NCI-H2107 treated with DMSO at 0.1 percent for 48 hours (cell line): ENCODE results near the gene MYBPHL.
A peak's percentile ranks its signal among the peaks of the same experiment; 100 is the strongest.

ENCODE experiments used
- DNase-seq: peaks from one replicate; lab custom pipeline; 2025; ENCODE audit not compliant: unreplicated experiment; lab: John Stamatoyannopoulos, UW

Gene MYBPHL

DNA sequence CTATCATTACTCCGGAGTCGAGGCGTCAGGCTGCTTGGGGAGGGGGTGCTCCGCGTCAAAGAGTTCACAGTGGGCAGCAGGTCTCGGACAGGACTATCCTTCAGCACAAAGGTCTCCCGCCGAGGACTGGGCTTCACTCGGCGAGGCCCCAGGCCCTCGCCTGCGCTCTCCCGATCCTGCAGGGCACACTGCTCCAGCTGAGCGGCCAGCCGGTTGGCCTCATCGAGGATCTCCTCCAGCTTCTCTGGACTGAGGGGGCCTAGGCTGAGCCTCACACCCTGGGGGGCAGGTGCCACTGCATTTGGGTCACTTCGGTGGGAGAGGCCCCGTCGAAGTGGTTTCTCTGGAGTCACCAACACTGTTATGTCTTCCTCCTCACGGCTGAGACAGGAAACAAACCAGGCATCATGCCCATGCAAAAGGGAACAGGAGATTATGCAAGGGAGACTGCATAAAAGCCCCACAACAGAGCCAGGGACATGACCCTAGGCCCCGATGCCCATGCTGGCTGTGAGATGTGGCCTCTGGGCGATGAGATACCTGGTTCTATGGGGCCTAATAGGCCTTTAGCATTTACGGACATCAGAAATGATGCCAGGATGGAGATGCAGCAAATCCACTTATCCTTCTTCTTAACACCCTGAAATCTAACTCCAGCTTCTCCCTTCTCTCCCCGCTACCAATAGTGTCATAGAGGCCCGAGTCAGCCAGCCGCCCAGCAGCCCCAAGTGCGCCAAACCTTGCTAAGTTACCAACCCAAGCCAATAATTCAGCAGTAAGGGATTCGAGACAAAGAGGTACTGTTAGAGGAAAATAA, 24.9 kb downstream of the MYBPHL start:
- peak; percentile 25 for DNase-seq

DNA sequence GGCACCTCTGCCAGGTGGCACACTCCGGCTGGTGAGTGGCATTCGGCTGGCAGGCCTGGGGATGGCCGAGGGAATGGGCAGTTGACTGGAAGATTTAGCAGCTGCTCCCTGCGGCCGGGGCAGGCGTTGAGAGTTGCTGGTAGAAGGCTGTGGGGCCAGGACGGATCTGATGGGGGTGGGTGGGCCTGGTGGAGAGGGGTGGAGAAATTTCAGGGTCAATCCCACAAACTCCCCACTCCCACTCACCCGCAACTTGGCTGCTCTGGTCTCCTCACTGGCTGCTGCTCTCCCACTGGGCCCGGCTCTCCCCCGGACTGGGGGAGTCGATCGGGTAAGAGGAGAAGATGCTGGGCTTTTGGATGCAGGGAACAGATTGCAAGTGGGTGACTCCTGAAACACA, 25.9 kb downstream of the MYBPHL start:
- DNase-seq = no peak

DNA sequence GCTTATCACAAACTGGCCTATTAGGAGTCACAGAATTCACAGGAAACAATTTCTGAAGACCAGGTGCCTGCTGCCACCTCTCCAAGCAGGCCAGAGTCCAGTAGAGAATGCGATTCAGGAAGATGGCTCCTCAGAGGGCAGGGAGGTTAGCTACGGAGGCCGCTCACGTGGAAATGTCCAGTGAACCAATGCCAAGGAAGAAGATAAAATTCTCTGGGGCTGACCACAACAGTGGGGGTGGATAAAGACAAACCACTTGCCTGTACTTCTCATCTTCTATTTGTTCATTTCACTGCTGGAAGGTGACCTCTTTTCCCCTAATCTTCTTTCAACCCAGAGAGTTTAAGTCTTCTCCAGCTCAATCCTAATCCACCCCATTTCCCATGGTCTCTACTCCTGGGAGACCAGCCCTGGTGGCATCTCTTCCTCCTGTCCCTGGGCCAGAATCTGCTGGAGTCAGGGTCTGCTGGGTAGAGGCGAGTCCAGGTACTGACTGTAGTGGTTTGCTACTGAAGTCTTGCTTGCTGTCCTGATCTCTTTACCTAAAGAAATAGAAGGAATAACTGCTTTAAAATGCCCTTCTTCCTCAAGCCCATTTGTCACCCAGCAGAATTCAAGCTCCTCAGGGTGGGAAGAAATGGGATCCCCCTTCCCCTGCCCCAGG, 27.1 kb downstream of the MYBPHL start:
- no peak for DNase-seq

DNA sequence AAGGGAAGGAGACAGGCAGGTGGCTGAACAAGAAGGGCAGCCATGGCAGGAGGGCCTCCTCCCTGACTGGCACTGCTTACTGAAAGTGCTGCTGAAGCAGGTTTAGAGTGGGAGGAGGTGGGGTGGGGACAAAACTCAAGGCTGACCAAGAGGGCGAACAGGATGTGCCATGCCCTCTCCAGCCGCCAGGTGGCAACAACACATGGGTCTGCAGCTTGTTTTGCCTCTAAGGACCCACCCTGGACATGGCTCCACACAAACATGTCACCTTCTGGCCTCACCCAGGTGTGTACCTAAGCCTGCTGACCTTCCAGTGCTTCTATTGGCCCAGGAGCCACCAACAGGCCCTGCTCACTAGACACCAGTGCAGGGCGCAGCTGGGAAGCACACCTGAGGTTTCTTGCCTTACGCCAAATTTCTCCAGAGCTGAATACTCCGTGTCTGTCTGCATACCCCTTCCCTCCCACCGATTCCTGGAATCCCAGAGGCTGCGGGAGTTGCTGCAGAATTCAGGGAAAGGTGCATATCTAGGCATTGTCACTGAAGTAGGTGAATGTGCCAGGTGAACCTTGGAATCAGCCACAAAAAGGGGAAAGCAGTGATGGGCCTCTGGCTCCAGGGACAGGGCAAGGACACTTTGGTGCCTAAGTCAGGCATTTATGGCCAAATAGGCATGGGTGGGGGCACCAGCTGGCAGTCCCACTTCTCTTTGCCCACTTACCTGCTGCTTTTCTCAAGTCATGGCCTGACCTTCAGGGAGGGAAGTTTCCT, 29.2 kb downstream of the MYBPHL start:
- peak; percentile 48 for DNase-seq

DNA sequence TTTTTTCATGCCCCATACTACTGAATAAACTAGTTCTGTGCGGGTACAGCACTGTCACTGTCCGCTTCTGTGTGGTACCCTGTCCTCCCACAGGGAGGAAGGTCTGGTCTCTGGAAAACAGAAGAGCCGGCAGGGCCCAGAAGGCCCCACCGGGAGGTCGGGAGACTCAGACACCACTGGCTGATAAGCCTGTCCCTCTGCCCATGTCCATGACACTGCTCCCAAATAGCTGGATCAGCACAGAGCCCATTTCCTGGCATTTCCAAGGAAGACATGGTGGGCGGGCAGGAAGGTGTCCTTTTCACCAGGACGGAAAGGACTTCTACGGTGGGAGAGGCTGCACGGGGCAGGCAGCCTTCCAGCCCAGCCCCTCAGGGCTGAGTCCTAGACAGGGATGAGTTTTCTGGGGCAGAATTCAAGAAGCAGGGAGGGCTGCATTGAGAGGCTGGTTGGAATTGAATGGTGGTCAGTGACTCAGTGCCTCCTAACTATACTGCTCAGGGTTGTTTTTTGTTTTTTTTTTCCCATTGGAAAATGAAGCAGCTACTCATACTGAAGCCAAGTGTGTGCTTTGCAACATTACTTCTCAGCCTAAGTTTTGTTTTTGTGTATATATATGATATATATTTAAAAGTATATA, 31.0 kb downstream of the MYBPHL start:
- DNase-seq = no peak

DNA sequence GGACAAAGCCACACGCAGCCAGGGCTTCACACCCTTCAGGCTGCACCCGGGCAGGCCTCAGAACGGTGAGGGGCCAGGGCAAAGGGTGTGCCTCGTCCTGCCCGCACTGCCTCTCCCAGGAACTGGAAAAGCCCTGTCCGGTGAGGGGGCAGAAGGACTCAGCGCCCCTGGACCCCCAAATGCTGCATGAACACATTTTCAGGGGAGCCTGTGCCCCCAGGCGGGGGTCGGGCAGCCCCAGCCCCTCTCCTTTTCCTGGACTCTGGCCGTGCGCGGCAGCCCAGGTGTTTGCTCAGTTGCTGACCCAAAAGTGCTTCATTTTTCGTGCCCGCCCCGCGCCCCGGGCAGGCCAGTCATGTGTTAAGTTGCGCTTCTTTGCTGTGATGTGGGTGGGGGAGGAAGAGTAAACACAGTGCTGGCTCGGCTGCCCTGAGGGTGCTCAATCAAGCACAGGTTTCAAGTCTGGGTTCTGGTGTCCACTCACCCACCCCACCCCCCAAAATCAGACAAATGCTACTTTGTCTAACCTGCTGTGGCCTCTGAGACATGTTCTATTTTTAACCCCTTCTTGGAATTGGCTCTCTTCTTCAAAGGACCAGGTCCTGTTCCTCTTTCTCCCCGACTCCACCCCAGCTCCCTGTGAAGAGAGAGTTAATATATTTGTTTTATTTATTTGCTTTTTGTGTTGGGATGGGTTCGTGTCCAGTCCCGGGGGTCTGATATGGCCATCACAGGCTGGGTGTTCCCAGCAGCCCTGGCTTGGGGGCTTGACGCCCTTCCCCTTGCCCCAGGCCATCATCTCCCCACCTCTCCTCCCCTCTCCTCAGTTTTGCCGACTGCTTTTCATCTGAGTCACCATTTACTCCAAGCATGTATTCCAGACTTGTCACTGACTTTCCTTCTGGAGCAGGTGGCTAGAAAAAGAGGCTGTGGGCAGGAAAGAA, 32.0 kb downstream of the MYBPHL start:
- no peak for DNase-seq

DNA sequence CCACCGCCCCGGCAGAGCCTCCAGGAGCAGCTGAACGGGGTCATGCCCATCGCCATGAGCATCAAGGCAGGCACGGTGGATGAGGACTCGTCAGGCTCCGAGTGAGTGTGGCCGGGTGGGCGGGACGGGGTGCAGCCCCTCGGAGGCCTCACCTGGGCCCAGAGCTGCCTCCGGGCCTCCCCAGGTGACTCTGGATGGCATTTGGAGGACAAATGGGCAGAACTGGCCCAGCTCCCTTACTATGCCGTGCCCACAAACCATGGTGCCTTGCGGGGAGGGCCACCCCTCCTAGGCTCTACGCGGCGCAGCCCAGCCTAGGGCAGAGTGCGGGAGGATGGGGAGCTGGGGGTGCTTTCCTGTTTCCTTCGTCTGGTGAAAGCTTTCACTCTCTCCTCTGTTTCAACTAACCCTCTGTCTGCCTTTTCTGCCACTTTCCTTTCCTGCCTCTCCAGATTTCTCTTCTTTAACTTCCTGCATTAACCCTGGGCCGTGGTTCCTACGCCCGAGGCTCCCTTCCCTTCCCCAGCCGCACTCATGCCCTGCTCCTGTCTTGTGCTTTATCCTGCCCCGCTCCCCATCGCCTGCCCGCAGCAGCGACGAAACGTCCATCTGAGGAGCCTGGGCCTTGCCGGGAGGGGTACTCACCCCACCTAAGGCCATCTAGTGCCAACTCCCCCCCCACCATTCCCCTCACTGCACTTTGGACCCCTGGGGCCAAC, 33.1 kb downstream of the MYBPHL start:
- no peak for DNase-seq

DNA sequence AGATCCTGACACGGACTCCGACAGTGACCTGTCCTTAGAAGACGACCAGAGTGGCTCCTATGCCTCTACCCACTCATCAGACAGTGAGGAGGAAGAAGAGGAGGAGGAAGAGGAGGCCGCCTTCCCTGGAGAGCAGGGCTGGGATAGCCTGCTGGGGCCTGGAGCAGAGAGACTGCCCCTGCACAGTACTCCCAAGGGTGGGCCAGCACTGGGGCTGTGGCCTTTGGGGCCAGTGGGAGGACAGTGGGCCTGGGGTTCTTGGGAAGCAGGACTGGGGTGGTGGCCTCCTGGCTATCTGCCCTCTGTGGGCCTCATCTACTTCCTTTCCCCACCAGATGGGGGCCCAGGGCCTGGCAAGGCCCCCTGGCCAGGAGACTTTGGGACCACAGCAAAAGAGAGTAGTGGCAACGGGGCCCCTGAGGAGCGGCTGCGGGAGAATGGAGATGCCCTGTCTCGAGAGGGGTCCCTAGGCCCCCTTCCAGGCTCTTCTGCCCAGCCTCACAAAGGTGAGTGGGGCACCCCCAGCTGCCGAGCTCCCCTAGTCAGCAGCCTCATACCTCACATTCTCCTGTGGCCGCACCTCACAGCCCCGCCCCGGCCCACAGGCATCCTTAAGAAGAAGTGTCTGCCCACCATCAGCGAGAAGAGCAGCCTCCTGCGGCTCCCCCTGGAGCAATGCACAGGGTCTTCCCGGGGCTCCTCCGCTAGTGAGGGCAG, 33.8 kb downstream of the MYBPHL start:
- DNase-seq = no peak

DNA sequence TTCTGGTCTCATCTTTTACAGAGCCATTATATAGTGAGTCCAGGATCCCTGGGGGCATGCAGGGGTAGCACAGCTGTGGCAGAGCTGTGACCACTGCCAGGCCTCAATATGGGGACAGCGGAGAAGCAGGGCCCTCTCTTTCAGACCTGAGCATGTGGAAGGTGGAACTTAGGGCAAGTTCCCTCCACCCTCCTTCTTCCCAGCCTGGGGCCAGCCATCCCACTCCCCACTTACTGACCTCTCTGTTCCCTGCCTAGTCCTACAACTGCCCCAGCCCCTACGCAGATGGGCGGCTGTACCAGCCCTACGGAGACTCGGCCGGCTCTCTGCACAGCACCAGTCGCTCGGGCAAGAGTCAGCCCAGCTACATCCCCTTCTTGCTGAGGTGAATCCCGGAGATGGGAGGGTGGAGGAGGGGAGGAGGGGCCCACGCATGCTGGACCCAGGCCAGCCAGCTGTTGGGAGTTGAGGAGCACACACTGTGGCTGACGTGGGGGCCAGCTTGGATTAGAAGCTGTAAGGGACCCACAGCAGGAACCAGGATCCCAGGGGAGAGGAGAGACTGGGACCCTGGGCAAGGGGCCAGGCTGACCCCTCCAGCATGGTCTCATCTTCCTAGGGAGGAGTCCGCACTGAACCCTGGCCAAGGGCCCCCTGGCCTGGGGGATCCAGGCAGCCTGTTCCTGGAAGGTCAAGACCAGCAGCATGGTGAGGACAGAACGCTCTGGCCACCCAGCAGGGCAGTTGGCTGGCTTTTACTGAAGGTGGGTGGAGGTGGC, 34.6 kb downstream of the MYBPHL start:
- no peak for DNase-seq

DNA sequence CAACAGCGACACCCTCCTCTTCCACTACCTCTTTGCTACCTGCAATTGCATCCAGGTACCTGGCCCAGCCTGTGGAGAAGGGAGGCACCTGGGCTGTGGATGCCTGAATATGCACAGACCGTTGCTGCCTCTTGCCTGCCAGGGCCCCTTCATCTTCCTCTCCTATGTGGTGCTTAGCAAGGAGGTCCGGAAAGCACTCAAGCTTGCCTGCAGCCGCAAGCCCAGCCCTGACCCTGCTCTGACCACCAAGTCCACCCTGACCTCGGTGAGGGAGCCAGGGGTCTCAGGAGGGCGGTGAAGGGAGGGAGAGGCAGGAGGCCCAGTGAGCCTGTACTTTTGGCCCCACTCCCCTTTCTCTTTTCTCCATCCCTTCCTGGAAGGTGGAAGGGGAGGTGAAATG, 35.4 kb downstream of the MYBPHL start:
- no peak for DNase-seq

DNA sequence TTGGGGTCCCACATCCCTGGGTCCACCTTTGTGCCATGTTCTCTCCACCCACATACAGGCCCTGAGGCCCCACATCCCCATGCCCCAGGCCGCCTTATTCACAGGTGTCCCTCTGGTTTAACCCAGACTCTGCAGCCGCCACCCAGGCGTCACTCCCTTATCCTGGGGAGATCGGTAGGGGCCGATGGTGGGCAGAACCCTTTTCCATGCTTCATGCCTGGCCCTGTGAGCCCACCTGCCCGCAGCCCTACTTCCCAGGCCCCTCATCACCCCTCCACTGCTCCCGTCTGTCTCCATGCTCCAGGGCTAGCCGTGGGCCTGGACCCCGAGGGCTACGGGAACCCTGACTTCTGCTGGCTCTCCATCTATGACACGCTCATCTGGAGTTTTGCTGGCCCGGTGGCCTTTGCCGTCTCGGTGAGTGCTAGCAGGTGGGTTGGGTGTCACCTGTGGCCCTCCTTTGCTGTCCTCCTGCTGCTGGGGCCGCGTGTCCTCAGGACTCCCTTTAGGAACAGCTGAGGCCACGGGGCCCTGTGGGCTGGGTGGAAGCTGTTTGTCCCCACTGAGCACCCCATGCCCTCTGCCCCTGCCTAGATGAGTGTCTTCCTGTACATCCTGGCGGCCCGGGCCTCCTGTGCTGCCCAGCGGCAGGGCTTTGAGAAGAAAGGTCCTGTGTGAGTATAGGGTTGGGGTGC, 36.0 kb downstream of the MYBPHL start:
- no peak for DNase-seq

DNA sequence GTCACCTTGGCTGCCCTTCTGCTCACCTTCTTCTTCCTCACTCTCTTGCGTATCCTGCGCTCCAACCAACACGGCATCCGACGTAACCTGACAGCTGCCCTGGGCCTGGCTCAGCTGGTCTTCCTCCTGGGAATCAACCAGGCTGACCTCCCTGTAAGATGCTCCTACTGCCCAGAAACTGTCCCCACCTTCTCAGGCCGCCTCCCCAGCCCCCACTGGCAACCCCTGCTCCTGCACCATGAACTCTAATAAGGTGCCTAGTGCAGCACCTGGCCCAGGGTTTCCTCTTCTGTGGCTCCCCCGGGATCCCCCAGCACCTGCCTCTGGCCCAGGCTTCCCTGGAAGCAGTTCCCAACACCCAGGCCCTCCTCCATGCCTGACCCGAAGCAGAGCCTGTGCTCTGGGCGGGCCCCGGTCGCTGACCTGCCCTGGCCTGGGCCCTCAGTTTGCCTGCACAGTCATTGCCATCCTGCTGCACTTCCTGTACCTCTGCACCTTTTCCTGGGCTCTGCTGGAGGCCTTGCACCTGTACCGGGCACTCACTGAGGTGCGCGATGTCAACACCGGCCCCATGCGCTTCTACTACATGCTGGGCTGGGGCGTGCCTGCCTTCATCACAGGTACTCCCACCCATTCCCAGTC, 36.7 kb downstream of the MYBPHL start:
- DNase-seq = no peak

DNA sequence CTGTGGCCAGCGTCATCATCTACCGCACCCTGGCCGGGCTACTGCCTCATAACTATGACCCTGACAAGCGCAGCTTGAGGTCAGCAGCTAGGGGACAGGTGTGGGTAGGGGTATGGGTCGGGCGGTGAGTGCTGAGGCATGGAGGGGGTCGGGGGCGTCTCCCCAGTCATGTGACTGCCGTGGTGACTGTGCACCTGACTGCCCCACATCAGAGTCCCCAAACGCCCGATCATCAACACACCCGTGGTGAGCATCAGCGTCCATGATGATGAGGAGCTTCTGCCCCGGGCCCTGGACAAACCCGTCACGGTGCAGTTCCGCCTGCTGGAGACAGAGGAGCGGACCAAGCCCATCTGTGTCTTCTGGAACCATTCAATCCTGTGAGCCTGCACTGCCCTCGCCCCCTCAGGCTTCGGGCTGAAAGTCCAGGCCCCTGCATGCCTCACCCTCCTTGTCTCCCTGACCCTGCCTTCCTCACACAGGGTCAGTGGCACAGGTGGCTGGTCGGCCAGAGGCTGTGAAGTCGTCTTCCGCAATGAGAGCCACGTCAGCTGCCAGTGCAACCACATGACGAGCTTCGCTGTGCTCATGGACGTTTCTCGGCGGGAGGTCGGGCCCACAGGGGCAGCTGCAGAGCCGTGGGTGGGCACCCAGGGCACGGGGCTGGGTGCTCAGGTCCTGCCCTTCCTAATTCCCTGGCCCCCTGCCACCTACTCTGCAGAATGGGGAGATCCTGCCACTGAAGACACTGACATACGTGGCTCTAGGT, 37.4 kb downstream of the MYBPHL start:
- no peak for DNase-seq

DNA sequence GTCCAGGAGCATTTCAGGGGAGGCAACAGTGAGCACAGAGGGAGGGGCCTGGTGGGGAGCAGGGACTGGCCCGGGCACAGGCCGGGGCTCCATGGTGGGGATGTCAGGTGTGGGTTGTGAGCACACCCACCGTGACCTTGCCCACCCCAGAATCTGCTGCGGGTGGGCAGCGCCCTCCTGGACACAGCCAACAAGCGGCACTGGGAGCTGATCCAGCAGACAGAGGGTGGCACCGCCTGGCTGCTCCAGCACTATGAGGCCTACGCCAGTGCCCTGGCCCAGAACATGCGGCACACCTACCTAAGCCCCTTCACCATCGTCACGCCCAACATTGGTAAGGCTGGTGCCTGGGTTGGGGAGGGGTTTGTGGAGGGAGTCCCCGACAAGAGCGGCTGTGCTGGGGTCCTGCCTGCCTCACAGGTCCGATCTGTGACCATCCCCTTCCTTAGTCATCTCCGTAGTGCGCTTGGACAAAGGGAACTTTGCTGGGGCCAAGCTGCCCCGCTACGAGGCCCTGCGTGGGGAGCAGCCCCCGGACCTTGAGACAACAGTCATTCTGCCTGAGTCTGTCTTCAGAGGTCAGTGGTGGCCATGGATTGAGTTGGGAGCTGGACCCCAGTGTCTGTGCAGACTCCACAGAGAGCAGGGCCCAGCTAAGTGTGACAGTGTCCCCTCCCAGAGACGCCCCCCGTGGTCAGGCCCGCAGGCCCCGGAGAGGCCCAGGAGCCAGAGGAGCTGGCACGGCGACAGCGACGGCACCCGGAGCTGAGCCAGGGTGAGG, 38.2 kb downstream of the MYBPHL start:
- DNase-seq = no peak

DNA sequence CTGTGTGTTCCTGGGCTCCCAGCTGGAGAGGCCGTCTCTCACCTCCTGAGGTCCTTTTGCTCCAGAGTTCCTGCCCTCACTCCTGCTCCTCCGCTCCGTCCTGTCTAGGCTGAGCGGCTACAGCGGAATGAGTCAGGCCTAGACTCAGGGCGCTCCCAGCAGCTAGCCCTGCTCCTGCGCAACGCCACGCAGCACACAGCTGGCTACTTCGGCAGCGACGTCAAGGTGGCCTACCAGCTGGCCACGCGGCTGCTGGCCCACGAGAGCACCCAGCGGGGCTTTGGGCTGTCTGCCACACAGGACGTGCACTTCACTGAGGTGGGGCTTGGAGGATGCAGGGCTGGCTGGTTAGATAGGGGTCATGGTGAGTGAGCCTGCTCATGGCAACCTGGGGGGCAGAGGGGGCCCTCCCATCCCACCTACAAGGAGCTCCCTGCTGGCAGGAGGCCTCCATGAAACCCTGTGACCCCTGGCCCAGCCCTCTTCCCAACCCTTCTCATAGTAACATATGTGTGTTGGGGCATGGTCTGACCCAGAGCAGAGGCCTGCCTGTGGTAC, 39.0 kb downstream of the MYBPHL start:
- DNase-seq = no peak
